VCaP (cell line): ENCODE measurements around the gene LRP1.

ENCODE experiments used
- H3K27ac ChIP-seq: fragments of 450-650 bp; 2 replicates; pipeline ENCODE4 v1.5.1; 2017
- CTCF ChIP-seq: fragments of 450-650 bp; conservative IDR thresholded peaks from 2 replicates; pipeline ENCODE4 v1.5.1; 2017; ENCODE audit warnings: mild to moderate bottlenecking, moderate library complexity

The LRP1 gene

GRCh38 chr12:57103856-57104255, 24.4 kb upstream of the LRP1 start:
- H3K27ac ChIP-seq = no peak overlapping the region
- TF ChIP-seq CTCF = no peak

- no peak overlapping the region for H3K27ac ChIP-seq
- no peak for TF ChIP-seq CTCF
Measured at GRCh38 chr12:57104292-57104910, 23.9 kb upstream of the LRP1 start.

GRCh38 chr12:57105011-57105753, 23.1 kb upstream of the LRP1 start:
- TF ChIP-seq CTCF = no peak
- no peak overlapping the region for H3K27ac ChIP-seq

GRCh38 chr12:57106021-57106708, 22.1 kb upstream of the LRP1 start:
- no peak overlapping the region for H3K27ac ChIP-seq
- no peak for TF ChIP-seq CTCF

- TF ChIP-seq CTCF = no peak
- no peak overlapping the region for H3K27ac ChIP-seq
Measured at GRCh38 chr12:57107456-57108155, 20.7 kb upstream of the LRP1 start.

GRCh38 chr12:57109207-57110103, 18.8 kb upstream of the LRP1 start:
- TF ChIP-seq CTCF = no peak
- peak overlapping the region; percentile 99 for H3K27ac ChIP-seq
